ENCODE results near the gene VSIG4.
"Not testable (repeated sequence)": the region's sequence is repeated elsewhere in the genome, so short reads cannot be mapped to it uniquely, and the experiment has no call there.

VSIG4 gene

GRCh38 chrX:66007851-66008250 is 32.0 kb downstream of the VSIG4 start:
- no peak for DNase-seq

DNA sequence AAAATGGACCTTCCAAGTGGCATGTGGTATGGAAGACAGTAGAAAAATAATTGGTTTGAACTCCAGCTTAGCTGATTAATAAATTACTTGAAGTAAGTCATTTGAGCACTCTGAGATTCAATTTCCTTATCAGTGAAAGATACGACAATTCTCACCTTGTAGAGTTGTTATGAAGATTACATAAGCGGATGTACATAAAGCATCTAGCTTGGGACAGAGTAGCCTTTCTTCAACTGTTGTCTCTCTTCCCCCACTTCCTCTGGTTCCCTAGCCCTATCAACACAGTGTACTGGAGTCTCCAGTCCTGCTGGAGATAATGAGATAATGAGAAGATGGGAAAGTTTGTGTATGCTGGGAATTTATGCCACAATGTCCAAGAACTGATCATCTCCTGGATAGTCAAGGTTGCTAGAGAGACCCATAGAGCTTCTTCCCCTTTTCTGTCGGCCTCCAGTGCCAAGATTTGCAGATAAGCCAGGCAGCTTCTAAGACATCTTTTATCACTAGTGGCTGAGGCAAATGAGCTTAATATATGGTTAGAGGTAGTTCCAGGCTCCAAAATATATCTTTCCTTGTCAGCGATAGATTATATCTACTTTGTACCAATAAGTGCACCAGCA is 33.9 kb downstream of the VSIG4 start:
- no peak for DNase-seq

DNA sequence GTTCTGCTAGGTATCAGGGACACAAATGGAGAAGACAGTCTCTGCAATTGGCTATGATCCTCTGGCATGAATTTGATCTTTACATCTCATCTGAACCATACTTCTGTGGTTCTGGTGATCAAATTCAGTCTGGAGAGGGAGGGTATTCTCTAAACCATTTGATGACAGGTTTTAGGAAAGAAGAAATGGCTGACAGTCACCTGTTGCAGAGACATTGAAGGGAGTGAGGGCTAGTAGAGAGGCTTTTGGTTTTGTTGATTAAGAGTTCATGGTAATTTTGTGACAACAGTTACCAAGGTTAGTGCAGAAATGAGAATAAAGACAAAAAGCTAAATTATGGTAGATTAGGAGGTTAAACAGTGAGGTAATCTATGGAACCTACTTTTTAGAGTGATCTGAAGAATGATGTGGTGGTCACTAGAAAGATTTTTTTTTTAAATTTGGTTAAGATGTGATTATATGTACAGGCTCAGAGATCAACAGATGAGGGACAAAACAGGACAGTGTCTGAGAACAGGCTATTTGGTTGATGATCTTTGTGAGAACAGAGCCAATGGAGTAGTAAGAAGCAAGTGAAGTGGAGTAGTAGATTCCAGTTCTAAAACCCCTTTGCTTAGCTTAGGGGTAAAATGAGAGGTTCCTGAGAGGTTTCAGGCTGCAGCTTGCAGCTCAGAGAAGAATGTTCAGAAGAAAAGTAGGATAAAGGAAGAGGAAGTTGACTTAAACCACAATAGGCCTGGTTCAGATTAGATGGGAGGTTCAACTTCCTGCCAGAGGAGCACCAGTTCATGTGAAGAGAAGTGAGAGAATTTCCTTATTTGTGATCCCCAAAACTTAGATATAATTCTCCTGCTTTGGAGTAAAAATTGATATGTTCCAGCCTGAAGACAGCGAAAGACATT is 34.7 kb downstream of the VSIG4 start:
- DNase-seq: no peak

GRCh38 chrX:66002824-66003680 is 36.8 kb downstream of the VSIG4 start:
- DNase-seq: peak in 1 of 2 donors; percentile 56

- no peak for DNase-seq
Observed at GRCh38 chrX:66001596-66001995, 38.3 kb downstream of the VSIG4 start.

DNA sequence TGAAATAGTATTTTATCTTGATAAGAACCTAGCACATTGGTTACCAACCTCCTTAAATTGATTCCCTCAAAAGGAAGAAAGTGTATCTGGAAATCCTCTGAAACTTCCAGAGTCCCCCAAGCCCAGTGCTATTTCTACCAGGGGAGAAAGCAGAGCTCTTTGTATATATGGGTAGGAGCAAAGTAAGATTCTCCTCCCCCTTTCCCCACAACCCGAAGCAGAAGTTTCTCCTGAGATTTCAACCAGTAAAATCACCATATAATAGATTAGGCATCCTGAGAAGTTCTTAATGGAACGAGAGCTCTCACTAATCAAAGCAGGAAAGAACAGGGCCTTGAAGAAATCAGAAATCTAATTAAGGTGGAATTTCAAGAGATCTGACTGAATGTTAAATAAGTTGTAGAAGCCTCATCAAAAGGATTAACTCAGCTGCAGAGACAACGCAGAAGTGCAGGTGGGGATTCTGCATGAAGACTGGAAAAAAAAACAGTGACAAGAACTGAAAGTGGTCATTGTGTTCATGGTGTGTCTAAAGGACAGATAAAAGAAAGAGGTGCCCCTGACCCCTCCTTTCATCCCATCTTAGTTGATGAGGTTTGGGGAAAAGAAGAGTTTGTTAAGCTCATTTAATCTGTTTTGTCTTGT is 39.1 kb downstream of the VSIG4 start:
- no peak for DNase-seq

- no peak for DNase-seq
Observed at GRCh38 chrX:66000178-66000577, 39.7 kb downstream of the VSIG4 start.

GRCh38 chrX:65999563-66000148 is 40.2 kb downstream of the VSIG4 start:
- DNase-seq: no peak

DNA sequence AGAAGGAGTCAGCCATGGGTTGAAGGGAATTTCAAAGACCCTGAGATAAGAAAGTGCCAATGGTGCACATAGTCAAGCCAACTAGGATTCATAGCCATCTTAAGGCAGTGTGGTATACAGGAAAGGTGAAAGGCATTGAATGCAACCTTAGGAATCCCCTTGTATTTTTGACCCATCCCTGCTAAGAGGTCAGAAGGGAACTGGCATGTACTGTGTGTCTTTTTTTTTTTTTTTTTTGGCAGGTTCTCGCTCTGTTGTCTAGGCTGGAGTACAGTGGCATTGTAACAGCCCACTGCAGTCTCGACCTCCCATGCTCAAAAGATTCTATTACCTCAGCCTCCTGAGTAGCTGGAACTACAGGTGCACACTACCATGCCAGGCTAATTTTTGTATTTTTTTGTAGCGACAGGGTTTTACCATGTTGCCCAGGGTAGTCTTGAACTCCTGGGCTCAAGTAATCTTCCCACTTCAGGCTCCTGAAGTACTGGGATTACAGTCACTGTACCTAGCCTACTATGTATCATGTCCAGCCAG is 40.8 kb downstream of the VSIG4 start:
- DNase-seq: no peak

GRCh38 chrX:65997978-65998717 is 41.7 kb downstream of the VSIG4 start:
- peak; percentile 77 to 94 for DNase-seq

- peak in 1 of 2 donors; percentile 47 for DNase-seq
Observed at GRCh38 chrX:65994519-65995506, 45.1 kb downstream of the VSIG4 start.

DNA sequence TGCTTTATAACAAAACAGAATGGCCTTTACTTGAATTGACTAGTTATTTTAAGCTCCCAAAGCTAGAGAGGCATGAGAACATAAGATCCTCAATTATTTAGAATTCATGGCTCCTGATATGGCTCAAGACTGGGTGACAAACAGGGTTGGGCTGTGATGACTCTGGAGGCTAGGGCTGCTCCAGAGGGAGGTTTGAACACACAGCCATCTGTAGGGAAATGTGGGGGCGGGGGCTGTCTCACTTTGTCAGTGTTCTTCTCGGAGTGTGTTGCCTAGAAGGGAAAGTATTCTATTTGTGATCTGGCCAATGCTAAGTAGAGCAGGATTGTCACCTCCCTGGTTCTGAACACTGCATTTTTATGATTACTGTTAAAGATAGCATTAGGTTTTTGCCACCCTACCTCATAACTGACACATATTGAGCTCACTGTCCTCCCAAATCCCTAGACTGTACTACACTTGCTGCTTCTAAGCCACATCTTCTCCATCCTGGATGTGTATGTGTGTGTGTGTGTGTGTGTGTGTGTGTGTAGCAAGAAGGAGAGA is 45.9 kb downstream of the VSIG4 start:
- peak; percentile 59 to 77 for DNase-seq

- DNase-seq: no peak
Observed at GRCh38 chrX:65993332-65993731, 46.5 kb downstream of the VSIG4 start.

GRCh38 chrX:65990702-65991101 is 49.2 kb downstream of the VSIG4 start:
- DNase-seq: no peak

DNA sequence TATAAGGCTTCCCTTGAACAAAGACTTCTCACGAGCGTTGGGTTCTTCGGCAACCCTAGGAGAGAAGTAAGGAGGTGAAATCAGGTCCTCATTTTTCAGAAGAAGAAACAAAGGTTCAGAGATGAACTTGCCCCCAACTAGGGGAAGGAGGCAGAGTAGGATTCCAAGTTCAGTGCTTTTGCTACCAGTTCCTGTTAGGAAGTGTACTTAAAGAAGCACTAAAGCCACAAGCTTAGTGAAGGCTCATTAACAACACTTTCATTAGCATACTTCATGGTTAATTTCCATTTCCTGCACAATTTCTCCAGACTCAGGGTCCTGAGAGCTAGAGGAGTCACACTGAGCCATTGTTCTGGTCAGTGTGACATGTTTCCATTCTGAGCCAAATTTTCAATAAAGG is 52.1 kb downstream of the VSIG4 start:
- no peak for DNase-seq

DNA sequence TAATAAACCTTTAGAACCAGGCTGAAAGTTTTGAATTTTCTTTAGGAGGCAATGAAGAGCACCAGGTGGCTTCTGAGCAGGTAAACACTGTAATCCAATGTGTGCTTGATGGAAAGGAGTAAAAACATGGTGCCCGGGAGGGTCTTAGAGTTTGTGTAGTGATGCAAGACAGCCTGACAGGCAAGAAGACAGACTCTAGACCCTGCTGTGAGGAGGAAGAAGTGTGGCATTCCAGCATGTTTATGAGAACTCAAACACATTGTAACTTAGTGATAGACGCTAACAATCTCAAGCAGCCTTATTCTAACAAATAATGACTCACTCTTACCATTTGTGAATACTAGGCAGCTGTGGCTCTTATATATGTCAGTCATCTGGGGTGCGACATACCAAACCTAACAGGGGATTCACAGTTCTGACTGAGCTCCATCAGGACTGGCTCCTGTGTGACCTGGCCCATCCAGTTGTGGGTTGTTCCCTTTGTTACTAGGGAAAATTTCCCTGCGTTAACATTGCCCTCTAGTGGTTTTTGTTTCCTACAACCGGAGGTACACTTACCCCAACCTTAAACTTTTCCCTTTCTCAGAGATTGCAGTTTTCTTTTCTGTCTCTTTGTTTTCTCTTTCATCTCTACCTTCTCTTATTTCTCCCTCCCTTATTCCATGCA is 53.8 kb downstream of the VSIG4 start:
- DNase-seq: peak; percentile 53 to 73

DNA sequence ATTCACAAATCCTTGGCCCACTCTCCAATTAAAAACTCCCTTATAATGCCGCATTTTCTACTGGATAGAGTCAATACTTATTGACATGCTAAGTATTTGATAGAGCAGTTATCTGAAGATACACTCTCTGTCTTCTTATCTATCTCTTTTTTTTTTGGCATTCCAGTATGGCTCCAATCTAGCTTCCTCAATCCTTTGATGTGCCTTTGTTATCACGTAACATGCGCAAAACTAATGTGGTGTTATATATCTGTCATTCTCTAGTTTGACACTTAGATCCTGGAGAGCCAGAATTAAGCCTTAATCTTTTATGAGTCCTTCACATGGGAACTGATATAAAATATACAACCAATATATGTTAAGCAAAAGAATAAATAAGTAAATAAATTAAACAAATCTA is 54.7 kb downstream of the VSIG4 start:
- no peak for DNase-seq

GRCh38 chrX:65977161-65977560 is 62.7 kb downstream of the VSIG4 start:
- DNase-seq: not testable (repeated sequence)

DNA sequence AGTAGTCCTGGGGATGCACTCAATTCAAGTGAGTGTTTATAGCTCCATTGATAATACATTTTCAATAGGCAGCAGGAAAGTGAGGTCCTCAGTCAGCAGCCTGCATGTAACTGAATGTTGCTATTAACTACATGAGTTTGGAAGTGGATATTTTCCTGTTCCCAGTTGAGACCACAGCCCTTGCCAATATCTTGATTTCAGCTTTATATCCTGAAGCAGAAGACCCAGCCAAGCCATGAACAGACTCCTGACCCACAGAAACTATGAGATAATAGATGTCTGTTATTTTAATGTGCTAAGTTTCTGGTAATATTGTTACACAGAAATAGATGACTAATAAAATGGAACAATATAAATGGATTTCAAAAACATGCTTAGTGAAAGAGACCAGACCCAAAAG is 63.7 kb downstream of the VSIG4 start:
- no peak for DNase-seq

Measured in inflammatory macrophage treated with lipopolysaccharide for 1 hour (primary cell).